Measurements from ENCODE around the gene WDR70. TPM values are rescaled to one million over a fixed set of nuclear protein-coding genes. Genes with fewer than 3 reads are reported as not detected.
"Not testable (repeated sequence)": the region's sequence is repeated elsewhere in the genome, so short reads cannot be mapped to it uniquely, and the experiment has no call there.

The WDR70 gene
- total RNA-seq, 6 experiments from 2014 or later = 24.0 to 29.7 (median 26.0) TPM

- DNase-seq = no peak
- no peak for TF ChIP-seq CTCF (IDR thresholded peaks at IDR 0.05)
- Mint-ChIP-seq H3K27ac (no peak overlapping the region), H3K4me3 (no peak overlapping the region), H3K9me3 (no peaks in the 10 kb centered on the region), H3K27me3 (ENCODE audit: insufficient read depth) (no peaks in the 10 kb centered on the region), H3K4me1 (ENCODE audit: low read depth) (peaks cover 48% of the 10 kb centered on the region), H3K36me3 (ENCODE audit: low read depth) (peaks cover 17% of the 10 kb centered on the region; the same call in 1 of the 2 replicates)
Measured at GRCh38 chr5:37640088-37640487, 261.0 kb downstream of the WDR70 start.

- Mint-ChIP-seq H3K4me1 (ENCODE audit: low read depth) (peaks cover 48% of the 10 kb centered on the region), H3K9me3 (no peaks in the 10 kb centered on the region; the same call in 1 of the 2 replicates), H3K36me3 (ENCODE audit: low read depth) (peaks cover 26% of the 10 kb centered on the region), H3K27me3 (ENCODE audit: insufficient read depth) (no peaks in the 10 kb centered on the region), H3K27ac (no peak overlapping the region), H3K4me3 (no peak overlapping the region)
- no peak for TF ChIP-seq CTCF (IDR thresholded peaks at IDR 0.05)
- DNase-seq = no peak
Measured at GRCh38 chr5:37641933-37642332, 262.8 kb downstream of the WDR70 start.

- peaks cover 26% of the 10 kb centered on the region for H3K36me3 Mint-ChIP-seq (ENCODE audit: low read depth)
- TF ChIP-seq CTCF (IDR thresholded peaks at IDR 0.05) = no peak
- peaks cover 14% of the 10 kb centered on the region for H3K4me1 Mint-ChIP-seq (ENCODE audit: low read depth)
- no peaks in the 10 kb centered on the region for H3K27me3 Mint-ChIP-seq (ENCODE audit: insufficient read depth)
- H3K4me3 Mint-ChIP-seq = no peak overlapping the region
- no peaks in the 10 kb centered on the region; the same call in 1 of the 2 replicates for H3K9me3 Mint-ChIP-seq
- H3K27ac Mint-ChIP-seq = no peak overlapping the region
- no peak for DNase-seq
Measured at GRCh38 chr5:37645707-37646106, 266.6 kb downstream of the WDR70 start.

- not testable (repeated sequence) for DNase-seq; H3K4me3 Mint-ChIP-seq; H3K4me1 Mint-ChIP-seq (ENCODE audit: low read depth); H3K27ac Mint-ChIP-seq; H3K27me3 Mint-ChIP-seq (ENCODE audit: insufficient read depth)
- Mint-ChIP-seq H3K36me3 (ENCODE audit: low read depth) (peaks cover 36% of the 10 kb centered on the region), H3K9me3 (peaks cover 34% of the 10 kb centered on the region)
Measured at GRCh38 chr5:37654566-37654965, 275.4 kb downstream of the WDR70 start.

- TF ChIP-seq CTCF (IDR thresholded peaks at IDR 0.05) = no peak
- no peak overlapping the region for H3K4me3 Mint-ChIP-seq
- peaks cover 31% of the 10 kb centered on the region for H3K9me3 Mint-ChIP-seq
- no peaks in the 10 kb centered on the region for H3K27me3 Mint-ChIP-seq (ENCODE audit: insufficient read depth)
- H3K27ac Mint-ChIP-seq = no peak overlapping the region
- H3K4me1 Mint-ChIP-seq (ENCODE audit: low read depth) = peaks cover 19% of the 10 kb centered on the region
- peaks cover 33% of the 10 kb centered on the region for H3K36me3 Mint-ChIP-seq (ENCODE audit: low read depth)
- no peak for DNase-seq
Measured at GRCh38 chr5:37657046-37657445, 277.9 kb downstream of the WDR70 start.

- no peak for TF ChIP-seq CTCF (IDR thresholded peaks at IDR 0.05)
- Mint-ChIP-seq H3K27me3 (ENCODE audit: insufficient read depth) (peaks cover under 1% of the 10 kb centered on the region; the same call in 1 of the 2 replicates), H3K9me3 (peaks cover 23% of the 10 kb centered on the region), H3K27ac (no peak overlapping the region), H3K4me3 (no peak overlapping the region), H3K4me1 (ENCODE audit: low read depth) (peaks cover 30% of the 10 kb centered on the region), H3K36me3 (ENCODE audit: low read depth) (peaks cover 20% of the 10 kb centered on the region)
- DNase-seq = no peak
Measured at GRCh38 chr5:37658440-37658839, 279.3 kb downstream of the WDR70 start.
